ENCODE results near the gene SHBG.

SHBG gene

DNA sequence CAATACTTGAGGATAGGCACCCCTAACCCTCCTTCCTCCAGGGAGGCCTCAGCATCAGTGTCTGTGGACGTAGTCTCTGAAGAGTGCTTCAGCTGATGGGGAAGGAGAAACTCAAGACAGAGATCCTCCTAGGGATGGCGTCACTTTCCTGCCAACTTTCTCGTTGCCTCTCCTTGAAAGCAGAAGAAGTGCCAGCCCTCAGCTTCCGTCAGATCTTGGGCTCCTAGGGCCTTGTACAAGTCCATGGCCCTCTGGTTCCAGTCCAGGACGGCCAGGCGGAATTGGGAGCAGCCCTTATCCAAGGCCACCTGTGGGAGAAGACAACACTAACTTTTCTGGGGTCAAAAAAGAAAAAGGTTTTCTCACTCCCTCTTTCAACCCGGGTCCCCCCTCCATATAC, 3.6 kb upstream of the SHBG start:
- H3K4me3 ChIP-seq (ENCODE audit: low read depth, low read length): peak overlapping the region; percentile 89
- TF ChIP-seq CTCF (conservative IDR thresholded peaks at IDR 0.05; ENCODE audit: low read depth, low read length): no peak
- DNase-seq (ENCODE audit: low read depth): no peak

- no peak for DNase-seq (ENCODE audit: low read depth)
- no peak for TF ChIP-seq CTCF (conservative IDR thresholded peaks at IDR 0.05; ENCODE audit: low read depth, low read length)
- H3K4me3 ChIP-seq (ENCODE audit: low read depth, low read length): peak overlapping the region; percentile 89
Observed at GRCh38 chr17:7626956-7627249, 3.0 kb upstream of the SHBG start.

- TF ChIP-seq CTCF (conservative IDR thresholded peaks at IDR 0.05; ENCODE audit: low read depth, low read length): no peak
- H3K4me3 ChIP-seq (ENCODE audit: low read depth, low read length): peak within 1 kb of the TSS; percentile 89
- peak; percentile 97 for DNase-seq (ENCODE audit: low read depth)
Observed at GRCh38 chr17:7627250-7628121, 2.4 kb upstream of the SHBG start, which contains the start of gene SAT2. TSS of gene SAT2 (minus strand) at chr17:7627821. CDS start at chr17:7627635, 186 bp downstream.

DNA sequence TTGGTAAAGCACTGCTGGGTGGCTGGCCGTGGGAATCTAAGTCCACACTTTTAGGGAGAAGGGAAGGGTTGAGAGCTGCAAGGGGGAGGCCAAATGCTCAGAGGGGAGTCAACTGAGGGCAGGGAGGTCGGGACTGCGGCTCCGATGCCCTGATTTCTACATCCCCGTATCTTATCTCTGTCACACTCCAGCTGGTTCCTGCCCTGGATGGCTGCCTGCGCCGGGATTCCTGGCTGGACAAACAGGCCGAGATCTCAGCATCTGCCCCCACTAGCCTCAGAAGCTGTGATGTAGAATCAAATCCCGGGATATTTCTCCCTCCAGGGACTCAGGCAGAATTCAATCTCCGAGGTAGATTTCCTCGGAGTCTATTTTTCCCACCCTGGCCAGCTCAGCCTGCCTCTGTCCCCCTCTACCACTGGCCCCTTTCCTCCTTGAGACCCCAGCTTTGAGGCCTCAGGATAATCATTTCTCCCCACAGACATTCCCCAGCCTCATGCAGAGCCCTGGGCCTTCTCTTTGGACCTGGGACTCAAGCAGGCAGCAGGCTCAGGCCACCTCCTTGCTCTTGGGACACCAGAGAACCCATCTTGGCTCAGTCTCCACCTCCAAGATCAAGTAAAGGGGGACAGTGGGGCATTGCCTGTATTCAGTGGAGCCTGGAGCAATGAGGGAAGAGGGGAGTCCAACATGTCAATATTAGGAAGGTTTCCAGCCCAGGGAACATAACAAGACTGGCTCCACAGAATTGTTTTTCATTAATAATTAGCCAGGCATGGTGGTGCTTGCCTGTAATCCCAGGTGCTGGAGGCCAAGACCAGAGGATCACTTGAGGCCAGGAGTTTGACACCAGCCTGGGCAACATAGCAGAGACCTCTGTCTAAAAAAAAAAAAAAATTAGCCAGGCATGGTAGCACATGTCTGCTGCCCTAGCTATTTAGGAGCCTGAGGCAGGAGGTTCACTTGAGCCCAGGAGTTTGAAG, 1.8 kb downstream of the SHBG start:
- H3K4me3 ChIP-seq (ENCODE audit: low read depth, low read length): no peak overlapping the region
- TF ChIP-seq CTCF (conservative IDR thresholded peaks at IDR 0.05; ENCODE audit: low read depth, low read length): no peak
- no peak for DNase-seq (ENCODE audit: low read depth)

DNA sequence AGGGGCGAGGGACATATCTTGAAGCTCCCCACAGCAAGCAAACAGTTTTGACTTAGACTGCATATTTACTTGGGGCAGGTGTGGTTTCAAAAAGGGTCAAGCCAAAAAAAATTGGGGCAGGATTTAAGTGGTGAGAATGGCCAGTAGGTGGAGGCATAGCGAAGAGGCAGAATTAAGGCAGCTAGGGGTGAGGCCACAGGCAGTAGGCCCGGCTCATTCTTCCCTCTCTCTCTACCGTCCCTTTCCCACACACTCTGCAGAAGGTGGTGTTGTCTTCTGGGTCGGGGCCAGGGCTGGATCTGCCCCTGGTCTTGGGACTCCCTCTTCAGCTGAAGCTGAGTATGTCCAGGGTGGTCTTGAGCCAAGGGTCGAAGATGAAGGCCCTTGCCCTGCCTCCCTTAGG, 2.6 kb downstream of the SHBG start:
- peak; percentile 79 for TF ChIP-seq CTCF (conservative IDR thresholded peaks at IDR 0.05; ENCODE audit: low read depth, low read length)
- DNase-seq (ENCODE audit: low read depth): peak; percentile 75
- H3K4me3 ChIP-seq (ENCODE audit: low read depth, low read length): no peak overlapping the region

- H3K4me3 ChIP-seq (ENCODE audit: low read depth, low read length): no peak overlapping the region
- DNase-seq (ENCODE audit: low read depth): no peak
- peak; percentile 9 for TF ChIP-seq CTCF (conservative IDR thresholded peaks at IDR 0.05; ENCODE audit: low read depth, low read length)
Observed at GRCh38 chr17:7633093-7633492, 3.2 kb downstream of the SHBG start.

All from choroid plexus epithelial cell (primary cell).